GM12878 (cell line): ENCODE measurements around the gene PIP4K2B. TPM values are rescaled to one million over a fixed set of nuclear protein-coding genes. Genes with fewer than 3 reads are reported as not detected.

Experiments
- ASH2L ChIP-seq: fragments of 300-600, 200-600 bp; sonication (generic); IDR thresholded peaks from 2 replicates; pipeline ENCODE4 v1.6.1; 2017; ENCODE audit warnings: low read depth, mild to moderate bottlenecking, borderline replicate concordance
- BRCA1 ChIP-seq: IDR thresholded peaks from 2 replicates; pipeline ENCODE4 v1.6.1; 2011; ENCODE audit warnings: low read depth, low read length, improper control_type of control experiment
- E2F4 ChIP-seq: IDR thresholded peaks from 2 replicates; pipeline ENCODE4 v1.6.1; 2012; ENCODE audit warnings: low read depth, low read length, improper control_type of control experiment
- E2F8 ChIP-seq: fragments of 450-650 bp; IDR thresholded peaks from 2 replicates; pipeline ENCODE4 v1.6.1; 2018; ENCODE audit warnings: mild to moderate bottlenecking, low read depth, moderate library complexity; ENCODE audit not compliant: partially characterized antibody
- FOS ChIP-seq: IDR thresholded peaks from 3 replicates; pipeline ENCODE4 v1.6.1; 2011; ENCODE audit warnings: borderline replicate concordance; ENCODE audit not compliant: insufficient read length; ENCODE audit errors: extremely low read depth
- IKZF2 ChIP-seq, 2 experiments: fragments of 450-650 bp; IDR thresholded peaks; 2 replicates each; pipeline ENCODE4 v1.6.1; 2017; ENCODE audit warnings: mild to moderate bottlenecking in 2 of 2, moderate library complexity in 2 of 2
- KLF5 ChIP-seq: fragments of 450-650 bp; IDR thresholded peaks from 2 replicates; pipeline ENCODE4 v1.6.1; 2014; ENCODE audit warnings: mild to moderate bottlenecking; ENCODE audit not compliant: partially characterized antibody
- MYB ChIP-seq: fragments of 150-350 bp; IDR thresholded peaks from 2 replicates; pipeline ENCODE4 v1.6.1; 2014; ENCODE audit warnings: mild to moderate bottlenecking, low read depth, low read length, borderline replicate concordance
- NFYB ChIP-seq: IDR thresholded peaks from 2 replicates; pipeline ENCODE4 v1.6.1; 2011; ENCODE audit warnings: low read depth, mild to moderate bottlenecking, low read length, improper control_type of control experiment, moderate library complexity; ENCODE audit not compliant: insufficient read depth
- NR2C2 ChIP-seq: IDR thresholded peaks from 2 replicates; pipeline ENCODE4 v1.6.1; 2011; ENCODE audit warnings: borderline replicate concordance, low read depth; ENCODE audit not compliant: control insufficient read depth, insufficient read length
- NRF1 ChIP-seq: conservative IDR thresholded peaks from 2 replicates; pipeline ENCODE4 v1.6.1; 2011; ENCODE audit warnings: mild to moderate bottlenecking, low read depth, low read length, improper control_type of control experiment
- PAX5 ChIP-seq: IDR thresholded peaks from 2 replicates; pipeline ENCODE4 v1.6.1; 2011; ENCODE audit warnings: low read depth, low read length, borderline replicate concordance
- PBX3 ChIP-seq: IDR thresholded peaks from 2 replicates; pipeline ENCODE4 v1.6.1; 2011; ENCODE audit warnings: mild to moderate bottlenecking, low read depth, low read length, moderate library complexity; ENCODE audit not compliant: insufficient replicate concordance
- PML ChIP-seq: IDR thresholded peaks from 2 replicates; pipeline ENCODE4 v1.6.1; 2012; ENCODE audit warnings: low read length, inconsistent platforms
- RAD21 ChIP-seq: IDR thresholded peaks from 2 replicates; pipeline ENCODE4 v1.6.1; 2011; ENCODE audit warnings: mild to moderate bottlenecking, low read depth, low read length, moderate library complexity; ENCODE audit not compliant: insufficient read depth
- RB1 ChIP-seq: fragments of 450-650 bp; formaldehyde crosslinking; IDR thresholded peaks from 2 replicates; pipeline ENCODE4 v1.6.1; 2017; ENCODE audit warnings: mild to moderate bottlenecking, borderline replicate concordance
- RBBP5 ChIP-seq: fragments of 200-600 bp; sonication (generic); conservative IDR thresholded peaks from 2 replicates; pipeline ENCODE4 v1.6.1; 2016
- SMAD5 ChIP-seq: IDR thresholded peaks from 2 replicates; pipeline ENCODE4 v1.6.1; 2016; ENCODE audit warnings: antibody characterized with exemption, low read depth
- SPI1 ChIP-seq: IDR thresholded peaks from 2 replicates; pipeline ENCODE4 v1.6.1; 2011; ENCODE audit warnings: low read depth, mild to moderate bottlenecking, low read length, moderate library complexity, borderline replicate concordance; ENCODE audit not compliant: insufficient read depth
- SUZ12 ChIP-seq: fragments of 200-600 bp; sonication (generic); IDR thresholded peaks from one replicate; pipeline ENCODE4 v1.6.1; 2018; ENCODE audit warnings: antibody characterized with exemption, mild to moderate bottlenecking; ENCODE audit not compliant: unreplicated experiment
- WRNIP1 ChIP-seq: IDR thresholded peaks from 2 replicates; pipeline ENCODE4 v1.6.1; 2011; ENCODE audit warnings: low read depth, low read length, improper control_type of control experiment, borderline replicate concordance
- ZBTB33 ChIP-seq: fragments of 450-650 bp; IDR thresholded peaks from 2 replicates; pipeline ENCODE4 v1.6.1; 2017; ENCODE audit warnings: mild to moderate bottlenecking
- ZNF217 ChIP-seq: fragments of 450-650 bp; IDR thresholded peaks from 2 replicates; pipeline ENCODE4 v1.6.1; 2017; ENCODE audit warnings: antibody characterized with exemption, mild to moderate bottlenecking
- polyA plus RNA-seq, 11 experiments: library from polyadenylated mRNA; depleted of rRNA in 4 of 11; unstranded in 6 of 11; stranded (reverse) in 5 of 11; fragments of >200 nt; fragmentation: Nextera tagmentation in 4 of 11; fragmentation: Illumina TruSeq in 1 of 11; extraction: Ambion mirVana in 4 of 11; extraction: Trizol in 1 of 11; gene quantifications; 1 replicate in 1 of 11; 2 replicates in 10 of 11; pipeline versions ENCODE4 v1.2.1 to v1.2.3, GENCODE V29; 2011 to 2016; ENCODE audit warnings: inconsistent platforms in 2 of 11, missing spikeins in 2 of 11, low read depth in 1 of 11
- total RNA-seq, 4 experiments: library from RNA; depleted of rRNA in 3 of 4; stranded (reverse); fragments of >200 nt in 3 of 4; fragmentation: Illumina TruSeq in 1 of 4; extraction: Trizol in 1 of 4; gene quantifications; 2 replicates each; pipeline versions ENCODE4 v1.2.1 to v1.2.3, GENCODE V29; 2013 to 2021

PIP4K2B gene
- total and polyA plus RNA-seq, 10 of the 15 experiments (the other 5 are each of a cell fraction or from before 2014, with no cell fraction given) = 3.8 to 30.3 (median 18.2) TPM

- TF ChIP-seq NRF1 (no peak; the same call in 1 of the 2 replicates), ASH2L (0 out of 2 replicates have a peak, but pooled peaks have one; percentile 51), E2F8 (no peak), SPI1 (peak; percentile 28; the same call in 1 of the 2 replicates), ZBTB33 (0 out of 2 replicates have a peak, but pooled peaks have one; percentile 10), IKZF2 (IDR thresholded peaks at IDR 0.05) (peak; percentile 86 to 87), MYB (no peak), FOS (no peak), RB1 (peak; percentile 27; the same call in 1 of the 2 replicates), SMAD5 (no peak; the same call in 1 of the 2 replicates), BRCA1 (no peak), RAD21 (no peak), PAX5 (no peak), KLF5 (peak; percentile 98), E2F4 (peak; percentile 75), NR2C2 (no peak), ZNF217 (no peak), SUZ12 (no peak), NFYB (peak; percentile 71; the same call in 1 of the 2 replicates), PBX3 (peak; percentile 1), RBBP5 (no peak), PML (peak; percentile 78), WRNIP1 (no peak)
These were observed at the start of gene PIP4K2B (continued) for GRCh38 chr17:38799501-38800236.
